HFFc6 (cell line): ENCODE data around the gene CCDC120. TPM values are rescaled to one million over a fixed set of nuclear protein-coding genes. Genes with fewer than 3 reads are reported as not detected.

Experiments used
- DNase-seq: peaks from one replicate; pipeline ENCODE4 v3.0.0-alpha.2; 2018
- H3K27ac Mint-ChIP-seq: 2 replicates; pipeline ENCODE4 v1.8.0; 2020; ENCODE audit warnings: mild to moderate bottlenecking, mixed read lengths
- H3K27me3 Mint-ChIP-seq: 2 replicates; pipeline ENCODE4 v1.8.0; 2021; ENCODE audit warnings: mild to moderate bottlenecking, moderate library complexity, mixed read lengths; ENCODE audit not compliant: insufficient read depth
- H3K36me3 Mint-ChIP-seq: 2 replicates; pipeline ENCODE4 v1.8.0; 2021; ENCODE audit warnings: low read depth, mixed read lengths
- H3K4me1 Mint-ChIP-seq: 2 replicates; pipeline ENCODE4 v1.8.0; 2020; ENCODE audit warnings: low read depth, mixed read lengths
- H3K4me3 Mint-ChIP-seq: 2 replicates; pipeline ENCODE4 v1.8.0; 2020; ENCODE audit warnings: mild to moderate bottlenecking, moderate library complexity, mixed read lengths
- H3K9me3 Mint-ChIP-seq: 2 replicates; pipeline ENCODE4 v1.8.0; 2020; ENCODE audit warnings: mild to moderate bottlenecking, mixed read lengths
- CTCF ChIP-seq: fragments of 200-600 bp; sonication (generic); IDR thresholded peaks from 2 replicates; pipeline ENCODE4 v1.5.0; 2021; ENCODE audit warnings: antibody characterized with exemption, mild to moderate bottlenecking
- total RNA-seq, 6 experiments: library from RNA; stranded (reverse); fragmentation: NEBNext Ultra II Directional; extraction: Animal tissue kit (Norgen Biotek cat#: 25700); gene quantifications; 2 replicates in 1 of 6; 3 replicates in 5 of 6; pipeline ENCODE4 v1.2.3, GENCODE V29; 2021

CCDC120 gene
- total RNA-seq, 6 experiments from 2014 or later: 0.05 to 0.62 (median 0.24) TPM; not detected in 2

GRCh38 chrX:49070988-49071387 lies 12.2 kb downstream of the CCDC120 start:
- H3K27ac Mint-ChIP-seq: no peak overlapping the region
- no peak for TF ChIP-seq CTCF
- peaks cover 7% of the 10 kb centered on the region for H3K4me1 Mint-ChIP-seq
- H3K9me3 Mint-ChIP-seq: no peaks in the 10 kb centered on the region
- DNase-seq: no peak
- no peak overlapping the region for H3K4me3 Mint-ChIP-seq
- H3K36me3 Mint-ChIP-seq: peaks cover 13% of the 10 kb centered on the region; the same call in 1 of the 2 replicates
- peaks cover 6% of the 10 kb centered on the region for H3K27me3 Mint-ChIP-seq

GRCh38 chrX:49071877-49072711 lies 13.3 kb downstream of the CCDC120 start:
- Mint-ChIP-seq H3K36me3 (peaks cover 13% of the 10 kb centered on the region; the same call in 1 of the 2 replicates), H3K4me3 (peak overlapping the region; percentile 94), H3K4me1 (peaks cover 7% of the 10 kb centered on the region), H3K9me3 (no peaks in the 10 kb centered on the region), H3K27me3 (peaks cover 6% of the 10 kb centered on the region), H3K27ac (peak overlapping the region; percentile 73)
- peak; percentile 53 for DNase-seq
- no peak for TF ChIP-seq CTCF

- Mint-ChIP-seq H3K27ac (peak overlapping the region; percentile 69), H3K4me3 (peak overlapping the region; percentile 94), H3K27me3 (peaks cover 6% of the 10 kb centered on the region), H3K9me3 (no peaks in the 10 kb centered on the region), H3K36me3 (peaks cover 13% of the 10 kb centered on the region; the same call in 1 of the 2 replicates), H3K4me1 (peaks cover 7% of the 10 kb centered on the region)
- TF ChIP-seq CTCF: no peak
- DNase-seq: no peak
Observed at GRCh38 chrX:49072712-49073095, 13.9 kb downstream of the CCDC120 start.

GRCh38 chrX:49073601-49074575 lies 15.1 kb downstream of the CCDC120 start, which contains the start of gene PRAF2:
Gene PRAF2, minus strand, starts transcription at chrX:49074002. Its CDS starts 15 bp downstream, at chrX:49073987.
- peak within 1 kb of the TSS; percentile 80 for H3K27ac Mint-ChIP-seq
- peak within 1 kb of the TSS; percentile 94 for H3K4me3 Mint-ChIP-seq
- peaks cover 13% of the 10 kb centered on the region; the same call in 1 of the 2 replicates for H3K36me3 Mint-ChIP-seq
- H3K27me3 Mint-ChIP-seq: peaks cover 6% of the 10 kb centered on the region
- H3K4me1 Mint-ChIP-seq: peaks cover 13% of the 10 kb centered on the region
- peak; percentile 90 for DNase-seq
- TF ChIP-seq CTCF: 0 out of 2 replicates have a peak, but pooled peaks have one; percentile 18
- no peaks in the 10 kb centered on the region for H3K9me3 Mint-ChIP-seq

- no peak for DNase-seq
- Mint-ChIP-seq H3K4me3 (no peak overlapping the region), H3K27me3 (peaks cover 6% of the 10 kb centered on the region), H3K4me1 (peaks cover 19% of the 10 kb centered on the region), H3K9me3 (no peaks in the 10 kb centered on the region), H3K36me3 (peaks cover 13% of the 10 kb centered on the region; the same call in 1 of the 2 replicates), H3K27ac (no peak overlapping the region)
- TF ChIP-seq CTCF: peak; percentile 40; the same call in 1 of the 2 replicates
Observed at GRCh38 chrX:49075347-49075746, 16.5 kb downstream of the CCDC120 start.
